GM18907 (cell line): Measurements from ENCODE around the gene TMPRSS5.
A peak's percentile ranks its signal among the peaks of the same experiment; 100 is the strongest.
"Not testable (repeated sequence)": the region's sequence is repeated elsewhere in the genome, so short reads cannot be mapped to it uniquely, and the experiment has no call there.

Experiments
- ATAC-seq: cut with Tn5 transposase; IDR thresholded peaks from one replicate; pipeline ENCODE4 v1.9.1; 2021; ENCODE audit warnings: mild to moderate bottlenecking, moderate library complexity; ENCODE audit not compliant: unreplicated experiment

The TMPRSS5 gene

GRCh38 chr11:113697756-113698407 is 8.2 kb downstream of the TMPRSS5 start:
- ATAC-seq, result no peak

- no peak for ATAC-seq
Observed at GRCh38 chr11:113697111-113697510, 9.0 kb downstream of the TMPRSS5 start.

GRCh38 chr11:113695207-113695606 is 10.9 kb downstream of the TMPRSS5 start:
- no peak for ATAC-seq

GRCh38 chr11:113694390-113694789 is 11.7 kb downstream of the TMPRSS5 start:
- no peak for ATAC-seq

- ATAC-seq, result no peak
Observed at GRCh38 chr11:113693030-113693429, 13.1 kb downstream of the TMPRSS5 start.

GRCh38 chr11:113690619-113691569 is 15.2 kb downstream of the TMPRSS5 start:
- no peak for ATAC-seq

GRCh38 chr11:113689768-113690618 is 16.1 kb downstream of the TMPRSS5 start:
- no peak for ATAC-seq

- peak; percentile 57 for ATAC-seq
Observed at GRCh38 chr11:113685654-113686359, 20.3 kb downstream of the TMPRSS5 start.

- ATAC-seq, result no peak
Observed at GRCh38 chr11:113684496-113684895, 21.6 kb downstream of the TMPRSS5 start.

- no peak for ATAC-seq
Observed at GRCh38 chr11:113683481-113684046, 22.5 kb downstream of the TMPRSS5 start.

GRCh38 chr11:113681711-113682413 is 24.2 kb downstream of the TMPRSS5 start:
- ATAC-seq, result no peak

- ATAC-seq, result no peak
Observed at GRCh38 chr11:113681282-113681681, 24.8 kb downstream of the TMPRSS5 start.

- no peak for ATAC-seq
Observed at GRCh38 chr11:113677685-113678084, 28.4 kb downstream of the TMPRSS5 start.

GRCh38 chr11:113675565-113675964 is 30.5 kb downstream of the TMPRSS5 start:
- ATAC-seq, result no peak

- peak; percentile 89 for ATAC-seq
Observed at GRCh38 chr11:113675003-113675561, 31.0 kb downstream of the TMPRSS5 start.

- no peak for ATAC-seq
Observed at GRCh38 chr11:113674397-113674685, 31.8 kb downstream of the TMPRSS5 start.

- ATAC-seq, result no peak
Observed at GRCh38 chr11:113673550-113674396, 32.3 kb downstream of the TMPRSS5 start.

- not testable (repeated sequence) for ATAC-seq
Observed at GRCh38 chr11:113671914-113672313, 34.2 kb downstream of the TMPRSS5 start.

GRCh38 chr11:113670831-113671215 is 35.3 kb downstream of the TMPRSS5 start:
- no peak for ATAC-seq
